ENCODE data around the gene TRPM3.

The TRPM3 gene

DNA sequence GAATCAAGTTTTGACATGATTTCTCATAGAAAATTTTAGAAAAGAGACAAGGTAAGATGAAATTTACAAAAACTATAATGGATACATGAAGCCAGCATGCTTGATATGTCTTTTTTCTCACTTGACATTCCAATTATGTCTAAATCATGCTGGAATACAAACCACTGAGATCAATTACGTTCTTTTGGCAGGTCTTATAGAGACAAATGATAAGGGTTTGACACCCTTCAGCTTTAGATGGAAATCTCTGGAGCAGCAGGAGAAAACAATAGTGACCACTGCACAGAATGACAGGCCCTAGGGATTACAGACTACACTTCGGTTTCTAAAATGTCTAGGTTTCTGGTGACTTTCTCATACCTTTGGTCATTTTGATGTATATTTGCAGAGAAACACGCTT, 342.9 kb downstream of the TRPM3 start:
- no peak for TF ChIP-seq GLIS3 (CRISPR knock-in tag; IDR thresholded peaks at IDR 0.05)
- ATAC-seq = no peak

DNA sequence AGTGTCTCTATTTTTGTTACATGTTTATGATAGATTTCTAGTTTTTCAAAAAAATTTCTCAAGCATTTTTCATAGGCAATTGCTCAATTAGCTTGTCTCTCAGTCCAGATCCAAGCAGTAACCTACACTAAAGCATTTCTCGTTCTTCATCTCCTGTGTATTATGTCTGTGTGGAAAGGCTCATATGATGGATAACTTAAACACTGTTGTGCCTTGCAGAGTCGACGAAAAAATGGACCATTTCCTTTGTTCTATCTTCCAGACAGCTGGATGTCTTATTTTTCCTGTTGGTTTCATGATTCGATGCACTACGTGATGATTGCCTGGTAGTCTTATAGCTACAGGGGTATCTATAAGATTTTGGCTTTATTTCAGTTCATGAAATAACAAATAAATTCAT, 347.8 kb downstream of the TRPM3 start:
- ATAC-seq = no peak
- TF ChIP-seq RARB (CRISPR knock-in tag; IDR thresholded peaks at IDR 0.05) (no peak), SNAI2 (CRISPR knock-in tag; IDR thresholded peaks at IDR 0.05) (no peak), ZNF8 (CRISPR knock-in tag; IDR thresholded peaks at IDR 0.05) (no peak), OSR1 (CRISPR knock-in tag; IDR thresholded peaks at IDR 0.05) (no peak), PPARA (CRISPR knock-in tag; IDR thresholded peaks at IDR 0.05; ENCODE audit: borderline replicate concordance) (no peak), TOX (CRISPR knock-in tag; IDR thresholded peaks at IDR 0.05; ENCODE audit: borderline replicate concordance) (no peak), TCF4 (CRISPR knock-in tag; IDR thresholded peaks at IDR 0.05; ENCODE audit: borderline replicate concordance) (no peak), ISL1 (CRISPR knock-in tag; IDR thresholded peaks at IDR 0.05) (no peak), ZFP3 (CRISPR knock-in tag; IDR thresholded peaks at IDR 0.05) (no peak), CSDC2 (CRISPR knock-in tag; IDR thresholded peaks at IDR 0.05) (no peak), ZNF70 (CRISPR knock-in tag; IDR thresholded peaks at IDR 0.05) (no peak)
- TF ChIP-seq, protein P1, sequence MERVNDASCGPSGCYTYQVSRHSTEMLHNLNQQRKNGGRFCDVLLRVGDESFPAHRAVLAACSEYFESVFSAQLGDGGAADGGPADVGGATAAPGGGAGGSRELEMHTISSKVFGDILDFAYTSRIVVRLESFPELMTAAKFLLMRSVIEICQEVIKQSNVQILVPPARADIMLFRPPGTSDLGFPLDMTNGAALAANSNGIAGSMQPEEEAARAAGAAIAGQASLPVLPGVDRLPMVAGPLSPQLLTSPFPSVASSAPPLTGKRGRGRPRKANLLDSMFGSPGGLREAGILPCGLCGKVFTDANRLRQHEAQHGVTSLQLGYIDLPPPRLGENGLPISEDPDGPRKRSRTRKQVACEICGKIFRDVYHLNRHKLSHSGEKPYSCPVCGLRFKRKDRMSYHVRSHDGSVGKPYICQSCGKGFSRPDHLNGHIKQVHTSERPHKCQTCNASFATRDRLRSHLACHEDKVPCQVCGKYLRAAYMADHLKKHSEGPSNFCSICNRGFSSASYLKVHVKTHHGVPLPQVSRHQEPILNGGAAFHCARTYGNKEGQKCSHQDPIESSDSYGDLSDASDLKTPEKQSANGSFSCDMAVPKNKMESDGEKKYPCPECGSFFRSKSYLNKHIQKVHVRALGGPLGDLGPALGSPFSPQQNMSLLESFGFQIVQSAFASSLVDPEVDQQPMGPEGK (CRISPR knock-in tag; IDR thresholded peaks at IDR 0.05; ENCODE audit: borderline replicate concordance) = no peak
- TF ChIP-seq, protein P2, sequence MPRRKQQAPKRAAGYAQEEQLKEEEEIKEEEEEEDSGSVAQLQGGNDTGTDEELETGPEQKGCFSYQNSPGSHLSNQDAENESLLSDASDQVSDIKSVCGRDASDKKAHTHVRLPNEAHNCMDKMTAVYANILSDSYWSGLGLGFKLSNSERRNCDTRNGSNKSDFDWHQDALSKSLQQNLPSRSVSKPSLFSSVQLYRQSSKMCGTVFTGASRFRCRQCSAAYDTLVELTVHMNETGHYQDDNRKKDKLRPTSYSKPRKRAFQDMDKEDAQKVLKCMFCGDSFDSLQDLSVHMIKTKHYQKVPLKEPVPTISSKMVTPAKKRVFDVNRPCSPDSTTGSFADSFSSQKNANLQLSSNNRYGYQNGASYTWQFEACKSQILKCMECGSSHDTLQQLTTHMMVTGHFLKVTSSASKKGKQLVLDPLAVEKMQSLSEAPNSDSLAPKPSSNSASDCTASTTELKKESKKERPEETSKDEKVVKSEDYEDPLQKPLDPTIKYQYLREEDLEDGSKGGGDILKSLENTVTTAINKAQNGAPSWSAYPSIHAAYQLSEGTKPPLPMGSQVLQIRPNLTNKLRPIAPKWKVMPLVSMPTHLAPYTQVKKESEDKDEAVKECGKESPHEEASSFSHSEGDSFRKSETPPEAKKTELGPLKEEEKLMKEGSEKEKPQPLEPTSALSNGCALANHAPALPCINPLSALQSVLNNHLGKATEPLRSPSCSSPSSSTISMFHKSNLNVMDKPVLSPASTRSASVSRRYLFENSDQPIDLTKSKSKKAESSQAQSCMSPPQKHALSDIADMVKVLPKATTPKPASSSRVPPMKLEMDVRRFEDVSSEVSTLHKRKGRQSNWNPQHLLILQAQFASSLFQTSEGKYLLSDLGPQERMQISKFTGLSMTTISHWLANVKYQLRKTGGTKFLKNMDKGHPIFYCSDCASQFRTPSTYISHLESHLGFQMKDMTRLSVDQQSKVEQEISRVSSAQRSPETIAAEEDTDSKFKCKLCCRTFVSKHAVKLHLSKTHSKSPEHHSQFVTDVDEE (CRISPR knock-in tag; IDR thresholded peaks at IDR 0.05) = no peak
- TF ChIP-seq, protein P3, sequence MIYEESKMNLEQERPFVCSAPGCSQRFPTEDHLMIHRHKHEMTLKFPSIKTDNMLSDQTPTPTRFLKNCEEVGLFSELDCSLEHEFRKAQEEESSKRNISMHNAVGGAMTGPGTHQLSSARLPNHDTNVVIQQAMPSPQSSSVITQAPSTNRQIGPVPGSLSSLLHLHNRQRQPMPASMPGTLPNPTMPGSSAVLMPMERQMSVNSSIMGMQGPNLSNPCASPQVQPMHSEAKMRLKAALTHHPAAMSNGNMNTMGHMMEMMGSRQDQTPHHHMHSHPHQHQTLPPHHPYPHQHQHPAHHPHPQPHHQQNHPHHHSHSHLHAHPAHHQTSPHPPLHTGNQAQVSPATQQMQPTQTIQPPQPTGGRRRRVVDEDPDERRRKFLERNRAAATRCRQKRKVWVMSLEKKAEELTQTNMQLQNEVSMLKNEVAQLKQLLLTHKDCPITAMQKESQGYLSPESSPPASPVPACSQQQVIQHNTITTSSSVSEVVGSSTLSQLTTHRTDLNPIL (CRISPR knock-in tag; IDR thresholded peaks at IDR 0.05; ENCODE audit: low read depth) = no peak
- TF ChIP-seq, protein P4, sequence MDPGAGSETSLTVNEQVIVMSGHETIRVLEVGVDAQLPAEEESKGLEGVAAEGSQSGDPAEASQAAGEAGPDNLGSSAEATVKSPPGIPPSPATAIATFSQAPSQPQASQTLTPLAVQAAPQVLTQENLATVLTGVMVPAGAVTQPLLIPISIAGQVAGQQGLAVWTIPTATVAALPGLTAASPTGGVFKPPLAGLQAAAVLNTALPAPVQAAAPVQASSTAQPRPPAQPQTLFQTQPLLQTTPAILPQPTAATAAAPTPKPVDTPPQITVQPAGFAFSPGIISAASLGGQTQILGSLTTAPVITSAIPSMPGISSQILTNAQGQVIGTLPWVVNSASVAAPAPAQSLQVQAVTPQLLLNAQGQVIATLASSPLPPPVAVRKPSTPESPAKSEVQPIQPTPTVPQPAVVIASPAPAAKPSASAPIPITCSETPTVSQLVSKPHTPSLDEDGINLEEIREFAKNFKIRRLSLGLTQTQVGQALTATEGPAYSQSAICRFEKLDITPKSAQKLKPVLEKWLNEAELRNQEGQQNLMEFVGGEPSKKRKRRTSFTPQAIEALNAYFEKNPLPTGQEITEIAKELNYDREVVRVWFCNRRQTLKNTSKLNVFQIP (CRISPR knock-in tag; IDR thresholded peaks at IDR 0.05; ENCODE audit: borderline replicate concordance, low read depth) = no peak

DNA sequence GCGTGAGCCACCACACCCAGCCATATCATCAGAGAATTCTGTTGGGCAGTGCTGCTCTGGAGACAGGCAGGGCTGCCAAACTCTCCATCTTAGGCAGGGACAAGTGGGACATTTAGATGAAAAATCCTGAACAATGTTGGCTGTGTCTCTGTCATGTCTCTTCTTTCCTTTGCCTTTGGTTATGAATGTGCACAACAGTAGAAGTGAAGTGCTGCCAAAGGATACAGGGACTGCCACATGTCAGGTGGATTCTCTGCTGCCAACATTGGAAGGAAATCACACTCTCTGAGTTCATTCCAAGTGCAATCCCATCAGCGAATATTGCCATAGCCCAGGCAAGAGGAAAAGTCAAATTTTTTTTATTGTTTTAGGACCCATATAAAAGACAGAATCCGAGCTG, 348.8 kb downstream of the TRPM3 start:
- no peak for ATAC-seq
- no peak for TF ChIP-seq PPARA (CRISPR knock-in tag; IDR thresholded peaks at IDR 0.05; ENCODE audit: borderline replicate concordance)
- TF ChIP-seq RARB (CRISPR knock-in tag; IDR thresholded peaks at IDR 0.05) = no peak
- no peak for TF ChIP-seq SNAI2 (CRISPR knock-in tag; IDR thresholded peaks at IDR 0.05)
- TF ChIP-seq, protein P2 (CRISPR knock-in tag; IDR thresholded peaks at IDR 0.05) = no peak
- no peak for TF ChIP-seq ZC3H10 (CRISPR knock-in tag; IDR thresholded peaks at IDR 0.05)
- no peak for TF ChIP-seq CSDC2 (CRISPR knock-in tag; IDR thresholded peaks at IDR 0.05)
- TF ChIP-seq, protein P3 (CRISPR knock-in tag; IDR thresholded peaks at IDR 0.05; ENCODE audit: low read depth) = no peak
- TF ChIP-seq, protein P5, sequence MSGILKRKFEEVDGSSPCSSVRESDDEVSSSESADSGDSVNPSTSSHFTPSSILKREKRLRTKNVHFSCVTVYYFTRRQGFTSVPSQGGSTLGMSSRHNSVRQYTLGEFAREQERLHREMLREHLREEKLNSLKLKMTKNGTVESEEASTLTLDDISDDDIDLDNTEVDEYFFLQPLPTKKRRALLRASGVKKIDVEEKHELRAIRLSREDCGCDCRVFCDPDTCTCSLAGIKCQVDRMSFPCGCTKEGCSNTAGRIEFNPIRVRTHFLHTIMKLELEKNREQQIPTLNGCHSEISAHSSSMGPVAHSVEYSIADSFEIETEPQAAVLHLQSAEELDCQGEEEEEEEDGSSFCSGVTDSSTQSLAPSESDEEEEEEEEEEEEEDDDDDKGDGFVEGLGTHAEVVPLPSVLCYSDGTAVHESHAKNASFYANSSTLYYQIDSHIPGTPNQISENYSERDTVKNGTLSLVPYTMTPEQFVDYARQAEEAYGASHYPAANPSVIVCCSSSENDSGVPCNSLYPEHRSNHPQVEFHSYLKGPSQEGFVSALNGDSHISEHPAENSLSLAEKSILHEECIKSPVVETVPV (CRISPR knock-in tag; IDR thresholded peaks at IDR 0.05) = no peak
- no peak for TF ChIP-seq TCF4 (CRISPR knock-in tag; IDR thresholded peaks at IDR 0.05; ENCODE audit: borderline replicate concordance)
- no peak for TF ChIP-seq ISL1 (CRISPR knock-in tag; IDR thresholded peaks at IDR 0.05)
- TF ChIP-seq ZNF565 (CRISPR knock-in tag; conservative IDR thresholded peaks at IDR 0.05; ENCODE audit: low read depth) = no peak
- TF ChIP-seq GLIS3 (CRISPR knock-in tag; IDR thresholded peaks at IDR 0.05) = no peak
- no peak for TF ChIP-seq ZNF8 (CRISPR knock-in tag; IDR thresholded peaks at IDR 0.05)

All from SK-N-SH treated with all-trans-retinoic acid at 6 μM for 48 hours (cell line).